GM21447 (cell line): ENCODE measurements around the gene DNAH14.
"Not testable (repeated sequence)": the region's sequence is repeated elsewhere in the genome, so short reads cannot be mapped to it uniquely, and the experiment has no call there.

Source experiments
- ATAC-seq: cut with Tn5 transposase; IDR thresholded peaks from one replicate; pipeline ENCODE4 v1.9.1; 2021; ENCODE audit not compliant: unreplicated experiment

Gene DNAH14

DNA sequence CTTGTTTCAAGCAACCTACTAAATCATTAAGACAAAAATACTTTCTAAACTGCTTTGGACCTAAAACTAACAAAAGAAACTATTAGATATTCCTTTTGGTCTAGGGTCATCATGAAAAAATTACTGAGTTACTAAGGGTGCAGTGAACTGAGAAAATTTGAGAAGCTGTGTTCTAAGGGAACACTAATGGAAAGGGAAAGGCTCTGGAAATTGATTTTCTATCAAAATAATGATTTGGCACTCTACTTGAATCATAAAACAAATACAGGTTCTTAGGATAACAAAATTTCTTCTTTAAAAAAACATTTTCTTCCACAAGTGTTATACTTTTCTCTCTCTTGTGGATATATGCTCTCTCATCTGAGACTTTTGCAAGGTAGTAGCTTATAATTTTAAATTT lies 213.5 kb downstream of the DNAH14 start:
- no peak for ATAC-seq

DNA sequence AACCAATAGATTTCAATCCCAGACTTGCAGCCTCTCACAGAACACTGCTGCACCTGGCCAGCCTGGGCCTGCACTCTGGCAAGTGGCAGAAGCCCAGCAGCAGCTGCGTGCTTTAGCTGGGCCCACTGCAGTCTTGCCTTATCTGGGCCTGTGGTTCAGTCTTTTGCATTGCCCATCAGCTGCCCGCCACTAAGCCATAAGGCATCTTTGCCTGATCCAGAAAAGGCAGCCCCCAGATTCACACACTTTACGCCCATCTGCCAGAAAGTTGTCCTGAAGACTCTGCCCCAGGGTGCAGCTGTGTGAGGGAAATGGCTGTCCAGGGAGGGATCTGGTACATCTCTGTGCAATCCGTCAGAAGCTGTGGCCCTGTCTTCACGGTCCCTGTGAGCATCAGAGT lies 217.0 kb downstream of the DNAH14 start:
- no peak for ATAC-seq

DNA sequence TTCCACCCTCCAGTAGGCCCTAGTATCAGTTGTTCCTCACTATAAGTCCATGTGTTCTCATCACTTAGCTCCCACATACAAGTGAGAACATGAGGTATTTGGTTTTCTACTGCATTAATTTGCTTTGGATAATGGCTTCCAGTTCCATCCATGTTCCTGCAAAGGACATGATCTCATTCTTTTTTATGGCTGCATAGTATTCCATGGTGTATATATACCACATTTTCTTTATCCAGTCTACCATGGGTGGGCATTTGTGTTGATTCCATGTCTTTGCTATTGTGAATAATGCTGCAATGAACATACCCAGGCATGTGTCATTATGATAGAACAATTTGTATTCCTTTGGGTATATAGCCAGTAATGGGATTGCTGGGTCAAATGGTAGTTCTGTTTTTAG lies 218.3 kb downstream of the DNAH14 start:
- ATAC-seq, result not testable (repeated sequence)

DNA sequence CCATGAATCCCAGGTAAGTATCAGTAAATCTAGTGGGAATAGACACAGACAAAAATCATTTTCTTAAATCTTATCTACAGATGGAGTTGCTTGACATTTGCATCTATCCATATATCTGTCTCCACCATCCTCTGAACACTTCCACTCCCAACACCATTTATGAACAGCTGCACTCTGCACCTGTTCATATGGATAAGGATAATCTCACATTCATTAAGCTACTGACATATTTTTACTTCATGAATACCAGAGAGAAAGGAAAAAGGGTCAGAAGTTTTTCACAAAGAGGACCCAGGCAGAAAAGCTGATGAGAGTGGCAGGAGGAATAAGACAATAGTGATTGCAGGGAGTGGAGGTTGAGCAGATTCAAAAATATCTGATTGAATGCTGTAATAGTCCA lies 222.6 kb downstream of the DNAH14 start:
- ATAC-seq, result no peak

DNA sequence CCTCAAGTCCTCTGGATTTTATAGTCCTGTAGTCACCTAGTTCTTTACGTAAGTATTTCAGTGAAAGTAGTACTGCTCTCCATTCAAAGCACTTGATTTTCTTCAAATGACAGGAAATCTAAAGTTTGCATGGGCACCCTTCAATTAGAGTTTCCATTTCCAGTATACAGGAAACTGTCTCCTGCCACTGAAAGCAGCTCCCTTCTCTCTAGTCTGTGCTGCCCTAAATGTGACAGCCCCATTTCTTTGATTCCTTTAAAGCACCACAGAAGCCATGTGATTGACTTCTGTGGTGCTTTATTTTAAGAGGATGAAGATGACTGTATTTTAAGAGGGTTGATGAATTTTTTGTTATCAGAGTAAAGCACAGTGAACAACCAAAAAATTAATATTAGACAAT lies 226.1 kb downstream of the DNAH14 start:
- ATAC-seq, result no peak

DNA sequence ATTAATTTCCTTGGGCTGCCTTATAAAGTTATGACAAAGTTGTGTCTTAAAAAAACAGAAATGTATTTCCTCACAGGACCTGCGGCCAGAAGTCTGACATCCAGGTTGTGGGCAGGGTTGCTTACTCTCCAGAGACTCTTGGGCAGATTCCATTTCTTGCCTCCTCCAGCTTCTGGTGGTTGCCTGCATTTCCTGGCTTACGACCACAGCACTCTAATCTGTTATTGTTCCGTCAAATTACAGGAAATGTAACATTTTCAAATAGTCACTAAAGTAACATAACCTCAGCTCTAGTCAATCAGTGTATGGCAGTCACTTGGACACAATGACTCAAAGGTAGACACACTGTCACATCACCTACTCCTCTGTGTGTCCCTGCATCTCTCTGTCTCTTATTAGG lies 226.8 kb downstream of the DNAH14 start:
- ATAC-seq, result no peak

DNA sequence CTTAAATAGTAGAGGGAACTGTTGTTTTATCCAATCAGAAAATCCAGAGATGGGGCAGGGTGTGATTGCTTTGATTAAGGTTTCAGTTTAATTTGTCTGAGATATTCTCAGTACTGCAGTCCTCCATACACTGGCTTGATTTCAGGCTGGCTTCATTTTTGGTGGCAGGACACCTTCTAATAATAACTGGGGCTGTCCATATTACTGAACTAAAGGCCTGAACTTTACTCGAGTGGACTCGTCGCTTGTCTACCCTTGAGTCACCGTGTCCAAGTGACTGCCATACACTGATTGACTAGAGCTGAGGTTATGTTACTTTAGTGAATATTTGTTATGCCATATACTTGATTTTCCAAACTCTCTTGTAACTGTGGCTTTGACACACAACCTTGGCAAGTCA lies 228.8 kb downstream of the DNAH14 start:
- no peak for ATAC-seq

DNA sequence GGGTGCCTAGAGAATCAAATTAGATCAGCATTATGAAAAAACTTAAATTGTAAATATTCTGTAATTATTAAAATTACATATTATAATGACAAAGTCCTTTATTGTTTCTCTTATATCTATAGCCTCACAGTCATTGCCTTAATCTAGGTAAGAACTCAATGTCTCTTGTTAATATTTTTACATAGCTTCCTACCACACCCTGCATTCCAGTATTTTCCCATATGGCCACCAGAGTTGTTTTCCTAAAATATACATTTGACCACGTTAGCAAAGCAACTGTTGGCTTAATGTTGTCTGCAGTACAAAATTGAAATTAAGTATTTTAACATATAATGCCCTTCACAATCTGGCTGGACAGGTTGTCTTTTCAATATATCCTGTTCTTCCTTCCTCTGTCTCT lies 230.3 kb downstream of the DNAH14 start:
- no peak for ATAC-seq

DNA sequence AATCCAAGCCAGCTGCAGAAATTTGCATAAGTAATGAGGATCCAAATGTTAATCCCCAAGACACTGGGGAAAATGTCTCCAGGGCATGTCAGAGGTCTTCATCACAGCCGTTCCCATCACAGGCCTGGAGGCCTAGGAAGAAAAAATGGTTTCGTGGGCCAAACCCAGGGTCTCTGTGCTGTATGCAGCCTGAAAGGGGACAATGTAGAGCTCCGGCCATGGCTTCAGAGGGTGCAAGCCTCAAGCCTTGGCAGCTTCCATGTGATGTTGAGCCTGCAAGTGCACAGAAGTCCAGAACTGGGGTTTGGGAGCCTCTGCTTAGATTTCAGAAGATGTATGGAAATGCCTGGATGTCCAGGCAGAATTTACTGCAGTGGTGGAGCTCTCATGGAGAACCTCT lies 247.9 kb downstream of the DNAH14 start:
- ATAC-seq, result not testable (repeated sequence)

DNA sequence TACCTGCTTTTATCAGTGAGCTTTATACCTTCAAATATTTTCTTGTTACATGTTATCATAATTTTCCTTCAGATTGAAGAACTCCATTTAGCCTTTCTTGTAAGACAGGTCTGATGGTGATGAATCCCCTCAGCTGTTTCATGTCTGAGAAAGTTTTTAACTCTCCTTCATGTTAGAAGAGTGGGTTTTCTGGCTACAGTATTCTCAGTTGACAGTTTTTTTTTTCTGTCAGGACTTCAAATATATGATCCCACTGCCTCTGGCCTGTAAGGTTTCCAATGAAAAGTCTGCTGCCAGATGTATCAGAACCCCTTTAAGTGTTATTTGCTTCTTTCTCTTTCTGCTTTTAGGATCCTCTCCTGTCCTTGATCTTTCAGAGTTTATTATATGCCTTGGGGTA lies 250.2 kb downstream of the DNAH14 start:
- ATAC-seq, result no peak

DNA sequence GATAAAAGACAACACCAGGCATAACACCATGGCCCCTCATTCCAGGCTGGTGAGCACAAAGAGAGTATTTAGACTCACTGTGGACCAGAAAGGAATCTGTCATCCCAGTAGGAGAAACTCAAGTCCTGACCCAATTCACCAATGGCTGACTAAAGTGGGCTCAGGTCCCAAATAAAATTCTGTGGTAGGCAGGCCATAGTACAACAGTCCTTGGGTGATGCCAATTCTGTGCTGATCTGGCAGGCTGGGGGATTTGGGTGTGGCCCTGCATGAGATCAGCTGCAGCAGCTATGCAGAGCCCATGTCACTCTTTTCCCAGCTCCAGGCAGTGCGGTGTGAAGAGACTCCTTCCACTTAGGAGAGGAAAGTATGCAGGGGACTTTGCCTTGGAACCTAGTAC lies 253.2 kb downstream of the DNAH14 start:
- no peak for ATAC-seq

DNA sequence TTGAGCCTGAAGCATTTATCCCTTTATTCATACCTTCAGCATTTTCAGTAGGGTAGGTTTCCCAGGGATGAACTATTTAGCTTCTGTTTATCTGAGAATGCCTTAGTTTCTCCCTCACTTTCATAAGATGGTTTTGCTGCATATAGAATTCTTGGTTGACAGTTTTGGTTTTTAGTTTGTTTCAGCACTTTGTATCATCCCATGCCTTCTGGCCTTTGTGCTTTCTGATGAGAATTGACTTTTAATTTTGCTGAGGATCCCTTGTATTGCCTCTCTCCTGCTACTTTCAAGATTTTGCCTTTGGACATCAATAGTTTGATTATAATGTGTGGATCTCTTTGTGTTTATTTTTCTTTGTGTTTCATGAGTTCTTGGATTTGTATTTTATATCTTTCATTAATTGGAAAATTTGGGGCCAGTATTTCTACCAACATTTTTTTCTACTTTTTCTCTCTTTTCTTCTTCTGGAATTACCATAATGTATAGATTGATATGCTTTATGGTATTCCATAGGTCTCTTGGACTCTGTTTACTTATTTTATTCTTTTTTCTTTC lies 261.8 kb downstream of the DNAH14 start:
- ATAC-seq, result no peak

DNA sequence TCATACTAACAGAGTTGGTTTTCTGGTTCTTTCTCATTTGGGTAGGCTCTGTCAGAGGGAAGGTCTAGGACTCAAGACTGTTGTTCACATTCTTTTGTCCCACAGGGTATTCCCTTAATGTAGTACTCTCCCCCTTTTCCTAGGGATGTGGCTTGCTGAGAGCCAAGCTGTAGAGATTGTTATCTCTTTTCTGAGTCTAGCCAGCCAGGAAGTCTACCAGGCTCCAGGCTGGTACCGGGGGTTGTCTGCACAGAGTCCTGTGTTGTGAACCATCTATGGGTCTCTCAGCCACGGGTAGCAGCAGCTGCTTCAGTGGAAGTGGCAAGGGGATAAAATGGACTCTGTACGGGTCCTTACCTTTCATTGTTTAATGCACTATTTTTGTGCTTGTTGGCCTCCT lies 272.0 kb downstream of the DNAH14 start:
- ATAC-seq, result no peak

DNA sequence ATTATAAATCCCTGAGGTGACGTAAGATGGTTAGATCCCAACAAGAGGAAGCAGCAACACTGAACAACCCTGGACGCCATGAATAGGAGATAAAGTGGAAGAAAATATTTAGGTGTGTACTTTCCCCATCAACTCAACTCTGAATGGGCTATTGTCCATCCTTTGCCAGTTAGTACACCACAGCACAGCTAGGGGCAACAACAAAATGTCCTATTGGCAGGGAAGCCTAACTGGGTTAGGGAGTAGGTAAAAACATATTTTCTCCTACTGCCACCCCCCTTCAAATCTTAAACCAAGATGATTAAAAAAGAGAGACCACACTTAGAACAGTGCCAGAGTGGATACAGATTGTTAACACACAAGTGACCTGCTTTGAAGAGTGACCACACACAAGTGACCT lies 278.3 kb downstream of the DNAH14 start:
- ATAC-seq, result no peak

DNA sequence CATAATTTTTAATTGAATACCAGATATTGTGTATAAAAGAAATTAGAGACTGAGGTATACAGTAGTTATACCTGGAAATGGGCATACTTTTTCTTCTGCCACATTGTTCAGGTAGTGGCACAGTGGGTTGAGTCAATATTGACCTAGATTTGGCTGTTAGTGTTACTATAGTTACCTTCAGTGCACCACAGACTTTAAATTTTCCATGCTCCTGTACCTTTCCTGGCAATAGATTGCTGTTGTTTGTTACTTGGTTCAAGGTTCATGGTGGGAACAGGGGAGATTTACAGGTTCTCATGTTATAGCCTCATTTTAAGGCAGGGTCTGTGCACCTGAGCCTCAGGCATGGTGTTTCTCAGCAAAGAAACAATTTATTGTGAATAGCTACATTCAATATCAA lies 279.7 kb downstream of the DNAH14 start:
- no peak for ATAC-seq

DNA sequence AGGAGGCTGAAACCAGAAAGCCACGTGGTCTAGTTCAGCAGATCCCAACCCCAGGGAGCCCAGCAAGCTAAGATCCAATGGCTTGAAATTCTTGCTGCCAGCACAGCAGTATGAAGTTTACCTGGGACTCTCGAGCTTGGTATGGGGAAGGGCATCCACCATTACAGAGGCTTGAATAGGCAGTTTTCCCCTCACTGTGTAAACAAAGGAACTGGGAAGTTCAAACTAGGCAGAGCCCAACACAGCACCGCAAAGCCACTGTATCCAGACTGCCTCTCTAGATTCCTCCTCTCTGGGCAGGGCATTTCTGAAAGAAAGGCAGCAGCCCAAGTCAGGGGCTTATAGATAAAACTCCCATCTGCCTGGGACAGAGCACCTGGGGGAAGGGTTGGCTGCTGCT lies 280.7 kb downstream of the DNAH14 start:
- ATAC-seq, result not testable (repeated sequence)

DNA sequence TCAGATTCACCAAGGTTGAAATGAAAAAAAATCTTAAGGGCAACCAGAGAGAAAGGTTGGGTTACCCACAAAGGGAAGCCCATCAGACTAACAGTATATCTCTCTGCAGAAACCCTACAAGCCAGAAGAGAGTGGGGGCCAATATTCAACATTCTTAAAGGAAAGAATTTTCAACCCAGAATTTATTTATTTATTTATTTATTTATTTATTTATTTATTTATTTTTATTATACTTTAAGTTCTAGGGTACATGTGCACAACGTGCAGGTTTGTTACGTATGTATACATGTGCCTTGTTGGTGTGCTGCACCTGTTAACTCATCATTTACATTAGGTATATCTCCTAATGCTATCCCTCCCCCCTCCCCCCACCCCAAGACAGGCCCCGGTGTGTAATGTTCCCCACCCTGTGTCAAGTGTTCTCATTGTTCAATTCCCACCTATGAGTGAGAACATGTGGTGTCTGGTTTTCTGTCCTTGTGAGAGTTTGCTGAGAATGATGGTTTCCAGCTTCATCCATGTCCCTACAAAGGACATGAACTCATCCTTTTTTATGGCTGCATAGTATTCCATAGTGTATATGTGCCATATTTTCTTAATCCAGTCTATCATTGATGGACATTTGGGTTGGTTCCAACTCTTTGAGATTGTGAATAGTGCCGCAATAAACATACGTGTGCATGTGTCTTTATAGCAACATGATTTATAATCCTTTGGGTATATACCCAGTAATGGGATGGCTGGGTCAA lies 282.4 kb downstream of the DNAH14 start:
- ATAC-seq, result not testable (repeated sequence)

DNA sequence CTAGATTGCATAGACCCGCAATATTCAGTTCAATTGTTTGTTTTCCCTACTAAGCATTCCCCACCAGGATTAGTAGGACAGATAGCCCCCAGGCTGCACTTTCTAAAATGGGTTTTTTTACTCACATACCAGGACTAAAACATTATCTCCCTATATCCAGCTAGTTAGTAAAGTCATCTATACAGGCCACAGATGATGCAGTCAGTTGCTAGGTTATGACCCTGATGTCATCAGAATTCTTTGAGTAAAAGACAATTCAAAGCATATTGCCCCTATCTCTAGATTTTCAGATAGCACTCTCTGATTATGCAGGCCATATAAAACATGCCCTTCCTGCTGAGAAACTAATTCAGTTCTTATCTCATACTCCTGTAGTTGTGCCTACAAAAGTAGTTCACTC lies 294.8 kb downstream of the DNAH14 start:
- ATAC-seq, result no peak

DNA sequence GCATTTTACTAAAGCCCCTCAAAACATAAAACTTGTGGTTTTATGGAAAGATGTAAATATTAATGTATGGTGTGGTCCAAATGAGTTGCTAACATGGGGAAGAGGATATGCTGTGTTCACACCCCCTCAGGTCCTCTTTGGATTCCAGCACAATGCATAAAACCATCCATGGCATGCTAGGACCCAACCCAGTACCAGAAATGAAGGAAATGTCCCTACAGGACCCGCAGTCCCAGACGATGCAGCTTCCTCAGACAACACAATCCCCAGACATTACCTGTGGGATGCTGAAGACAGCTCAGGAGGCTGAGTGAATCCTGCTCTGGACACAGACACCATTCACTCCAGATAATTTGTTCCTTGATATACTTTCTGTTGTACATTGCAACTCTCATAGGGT lies 296.2 kb downstream of the DNAH14 start:
- ATAC-seq, result no peak

DNA sequence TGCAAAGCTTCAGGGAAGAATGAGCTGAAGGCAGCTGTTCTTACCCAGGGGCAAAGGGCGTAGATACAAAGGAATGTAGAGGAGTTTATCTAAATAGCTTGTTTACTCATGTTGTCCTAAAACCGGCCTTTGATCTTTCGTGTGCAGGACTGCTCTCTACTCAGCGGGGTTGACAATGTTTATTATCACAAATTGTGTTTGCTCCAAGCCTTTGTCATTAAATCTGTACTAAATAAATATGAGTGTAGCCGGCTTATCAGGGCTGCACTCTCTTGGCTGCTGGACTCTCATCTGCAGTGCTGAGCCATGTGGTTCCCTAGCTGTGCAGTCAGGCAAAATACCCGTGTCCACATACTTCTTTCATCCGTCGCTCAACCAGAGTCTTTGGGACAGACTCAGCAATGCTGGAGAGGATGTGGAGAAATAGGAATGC lies 299.4 kb downstream of the DNAH14 start:
- no peak for ATAC-seq

DNA sequence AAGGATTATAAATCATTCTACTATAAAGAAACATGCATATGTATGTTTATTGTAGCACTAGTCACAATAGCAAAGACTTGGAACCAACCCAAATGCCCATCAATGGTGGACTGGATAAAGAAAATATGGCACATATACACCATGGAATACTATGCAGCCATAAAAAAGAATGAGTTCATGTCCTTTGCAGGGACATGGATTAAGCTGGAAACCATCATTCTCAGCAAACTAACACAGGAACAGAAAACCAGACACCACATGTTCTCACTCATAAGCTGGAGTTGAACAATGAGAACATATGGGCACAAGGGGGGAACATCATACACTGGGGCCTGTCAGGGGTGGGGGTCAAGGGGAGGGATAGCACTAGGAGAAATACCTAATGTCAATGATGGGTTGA lies 300.0 kb downstream of the DNAH14 start:
- ATAC-seq, result not testable (repeated sequence)

DNA sequence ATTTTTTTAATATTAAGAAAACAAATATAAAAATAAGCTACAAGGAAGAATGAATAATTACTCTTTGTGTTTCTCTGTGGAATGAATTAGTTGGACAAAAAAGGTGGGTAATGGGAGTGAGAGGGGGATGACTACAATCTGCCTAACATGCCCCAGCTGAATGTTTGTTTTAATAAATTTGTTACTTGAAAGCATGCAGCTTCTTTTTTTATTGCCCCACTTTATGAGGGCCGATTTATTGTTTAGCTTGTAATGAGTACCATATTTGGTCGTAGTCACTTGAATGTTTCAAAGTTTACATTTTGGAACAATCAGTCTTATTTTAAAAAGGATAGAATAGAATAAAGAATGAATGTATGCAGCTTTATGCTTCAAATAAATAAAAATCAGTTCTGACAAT lies 301.0 kb downstream of the DNAH14 start:
- ATAC-seq, result no peak

DNA sequence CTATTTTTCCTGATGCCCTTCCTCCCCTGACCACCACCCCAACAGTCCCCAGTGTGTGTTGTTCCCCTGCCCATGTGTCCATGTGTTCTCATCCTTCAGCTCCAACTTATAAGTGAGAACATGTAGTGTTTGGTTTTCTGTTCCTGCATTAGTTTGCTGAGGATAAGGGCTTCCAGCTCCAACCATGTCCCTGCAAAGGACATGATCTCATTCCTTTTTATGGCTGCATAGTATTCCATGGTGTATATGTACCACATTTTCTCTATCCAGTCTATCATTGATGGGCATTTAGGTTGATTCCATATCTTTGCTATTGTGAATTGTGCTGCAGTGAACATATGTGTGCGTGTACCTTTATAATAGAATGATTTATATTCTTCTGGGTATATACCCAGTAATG lies 303.5 kb downstream of the DNAH14 start:
- not testable (repeated sequence) for ATAC-seq
